Loucy (cell line): ENCODE results near the gene FGFBP1.

ENCODE experiments used
- H2AFZ ChIP-seq: fragments of 200-600 bp; sonication (generic); 2 replicates; pipeline ENCODE4 v1.6.0; 2016; ENCODE audit warnings: antibody characterized with exemption, mild to moderate bottlenecking, low read length, moderate library complexity
- H3F3A ChIP-seq: fragments of 200-600 bp; 2 replicates; pipeline ENCODE4 v1.6.0; 2016; ENCODE audit warnings: antibody characterized with exemption, low read depth, mild to moderate bottlenecking
- H3K27me3 ChIP-seq: fragments of 200-600 bp; sonication (generic); 2 replicates; pipeline ENCODE4 v1.6.1; 2014; ENCODE audit warnings: low read length, mild to moderate bottlenecking; ENCODE audit not compliant: insufficient read depth, poor library complexity, severe bottlenecking
- H3K36me3 ChIP-seq: fragments of 200-600 bp; sonication (generic); 2 replicates; pipeline ENCODE4 v1.6.1; 2016; ENCODE audit warnings: low read length; ENCODE audit not compliant: insufficient read depth
- H3K4me1 ChIP-seq: fragments of 200-600 bp; sonication (generic); 2 replicates; pipeline ENCODE4 v1.5.1; 2014; ENCODE audit warnings: low read length, mild to moderate bottlenecking; ENCODE audit not compliant: insufficient read depth, poor library complexity, severe bottlenecking
- H3K4me2 ChIP-seq: fragments of 200-600 bp; sonication (generic); 2 replicates; pipeline ENCODE4 v1.6.0; 2014; ENCODE audit warnings: antibody characterized with exemption, low read length, low read depth, mild to moderate bottlenecking; ENCODE audit not compliant: poor library complexity, severe bottlenecking
- H3K4me3 ChIP-seq: fragments of 200-600 bp; sonication (generic); 2 replicates; pipeline ENCODE4 v1.5.1; 2014; ENCODE audit warnings: low read length, mild to moderate bottlenecking, mixed read lengths; ENCODE audit not compliant: poor library complexity, severe bottlenecking
- H3K79me2 ChIP-seq: fragments of 200-600 bp; sonication (generic); 2 replicates; pipeline ENCODE4 v1.6.1; 2014; ENCODE audit warnings: low read length; ENCODE audit not compliant: insufficient read depth
- H3K9ac ChIP-seq: fragments of 200-600 bp; sonication (generic); 2 replicates; pipeline ENCODE4 v1.6.0; 2014; ENCODE audit warnings: mild to moderate bottlenecking, low read depth, low read length, moderate library complexity; ENCODE audit not compliant: poor library complexity, severe bottlenecking
- H3K9me2 ChIP-seq: fragments of 200-600 bp; sonication (generic); replicated peaks from 2 replicates; pipeline ENCODE4 v1.6.1; 2016; ENCODE audit warnings: low read depth, low read length, mixed read lengths
- H3K9me3 ChIP-seq: fragments of 200-600 bp; sonication (generic); 2 replicates; pipeline ENCODE4 v1.6.1; 2014; ENCODE audit warnings: mild to moderate bottlenecking, antibody characterized with exemption, low read length, low read depth; ENCODE audit not compliant: insufficient read depth
- H4K20me1 ChIP-seq: fragments of 200-600 bp; sonication (generic); 2 replicates; pipeline ENCODE4 v1.6.0; 2014; ENCODE audit warnings: antibody characterized with exemption, low read length, mild to moderate bottlenecking; ENCODE audit not compliant: insufficient read depth, poor library complexity, severe bottlenecking
- EZH2phosphoT487 ChIP-seq: fragments of 200-600 bp; IDR thresholded peaks from 2 replicates; pipeline ENCODE4 v1.6.1; 2018; ENCODE audit warnings: antibody characterized with exemption, mild to moderate bottlenecking, moderate library complexity, borderline replicate concordance
- TF ChIP-seq, protein P1 (sequence below): fragments of 200-600 bp; sonication (generic); conservative IDR thresholded peaks from 2 replicates; pipeline ENCODE4 v1.5.1; 2014; ENCODE audit warnings: mild to moderate bottlenecking, antibody characterized with exemption, low read length

FGFBP1 gene

DNA sequence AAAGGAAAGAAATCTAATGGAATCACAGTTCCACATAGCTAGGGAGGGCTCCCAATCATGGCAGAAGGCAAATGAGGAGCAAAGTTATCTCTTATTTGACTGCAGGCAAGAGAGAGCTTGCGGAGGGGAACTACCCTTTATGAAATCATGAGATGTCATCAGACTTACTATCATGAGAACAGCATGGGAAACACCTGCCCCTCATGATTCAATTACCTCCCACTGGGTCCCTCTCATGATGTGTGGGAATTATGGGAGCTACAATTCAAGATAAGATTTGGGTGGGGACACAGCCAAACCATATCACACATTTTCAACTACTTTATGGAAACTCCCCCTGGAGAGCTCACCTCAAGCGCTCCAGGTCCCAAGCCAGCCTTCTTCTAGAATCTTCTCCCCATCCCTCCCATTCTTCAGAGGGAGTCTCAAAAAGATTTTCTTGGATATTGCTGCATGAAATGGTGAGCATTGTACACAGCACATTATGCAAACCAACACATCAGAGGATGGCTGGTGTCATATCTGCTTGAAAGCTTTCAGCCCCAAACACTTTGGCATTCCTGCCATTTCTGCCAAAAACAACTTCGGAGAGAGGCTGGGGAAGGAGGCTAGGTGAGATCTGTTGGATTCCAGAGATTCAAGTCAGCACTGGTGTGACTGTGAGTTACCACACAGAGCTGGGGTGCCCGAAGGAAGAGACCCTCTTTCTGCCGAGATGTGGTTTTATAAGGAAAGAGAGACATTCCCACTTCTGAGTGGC lies 6.9 kb downstream of the FGFBP1 start:
- no peaks in the 10 kb centered on the region for H3K79me2 ChIP-seq
- H2AFZ ChIP-seq = no peak overlapping the region
- TF ChIP-seq EZH2phosphoT487 = no peak
- TF ChIP-seq, protein P1, sequence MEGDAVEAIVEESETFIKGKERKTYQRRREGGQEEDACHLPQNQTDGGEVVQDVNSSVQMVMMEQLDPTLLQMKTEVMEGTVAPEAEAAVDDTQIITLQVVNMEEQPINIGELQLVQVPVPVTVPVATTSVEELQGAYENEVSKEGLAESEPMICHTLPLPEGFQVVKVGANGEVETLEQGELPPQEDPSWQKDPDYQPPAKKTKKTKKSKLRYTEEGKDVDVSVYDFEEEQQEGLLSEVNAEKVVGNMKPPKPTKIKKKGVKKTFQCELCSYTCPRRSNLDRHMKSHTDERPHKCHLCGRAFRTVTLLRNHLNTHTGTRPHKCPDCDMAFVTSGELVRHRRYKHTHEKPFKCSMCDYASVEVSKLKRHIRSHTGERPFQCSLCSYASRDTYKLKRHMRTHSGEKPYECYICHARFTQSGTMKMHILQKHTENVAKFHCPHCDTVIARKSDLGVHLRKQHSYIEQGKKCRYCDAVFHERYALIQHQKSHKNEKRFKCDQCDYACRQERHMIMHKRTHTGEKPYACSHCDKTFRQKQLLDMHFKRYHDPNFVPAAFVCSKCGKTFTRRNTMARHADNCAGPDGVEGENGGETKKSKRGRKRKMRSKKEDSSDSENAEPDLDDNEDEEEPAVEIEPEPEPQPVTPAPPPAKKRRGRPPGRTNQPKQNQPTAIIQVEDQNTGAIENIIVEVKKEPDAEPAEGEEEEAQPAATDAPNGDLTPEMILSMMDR = no peak
- H3K9me2 ChIP-seq = no peaks in the 10 kb centered on the region
- no peaks in the 10 kb centered on the region for H3K36me3 ChIP-seq
- H3K9me3 ChIP-seq = no peaks in the 10 kb centered on the region
- no peaks in the 10 kb centered on the region for H3F3A ChIP-seq
- H3K4me2 ChIP-seq = no peak overlapping the region
- H3K4me1 ChIP-seq = no peaks in the 10 kb centered on the region
- no peaks in the 10 kb centered on the region for H3K27me3 ChIP-seq
- H3K4me3 ChIP-seq = no peak overlapping the region
- no peak overlapping the region for H3K9ac ChIP-seq
- H4K20me1 ChIP-seq = no peaks in the 10 kb centered on the region

DNA sequence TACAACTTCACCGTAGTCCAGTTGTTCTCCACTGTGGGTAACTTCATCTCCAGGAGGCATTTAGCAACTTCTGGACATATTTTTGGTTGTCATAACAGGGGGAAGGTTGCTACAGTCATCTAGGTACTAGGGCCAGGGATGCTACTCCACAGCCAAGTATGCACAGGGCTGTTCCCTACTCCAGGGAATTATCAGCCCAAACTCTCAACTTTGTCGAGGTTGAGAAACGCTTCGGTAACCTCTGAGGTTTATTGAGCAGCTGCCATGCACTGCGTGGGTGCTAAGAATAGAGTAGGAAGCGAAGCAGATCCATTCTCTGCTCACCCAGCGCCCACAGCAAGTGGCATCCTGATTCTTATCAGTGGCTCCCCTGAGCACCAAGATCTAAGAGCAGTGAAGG lies 8.2 kb downstream of the FGFBP1 start:
- Histone ChIP-seq H3K36me3 (no peaks in the 10 kb centered on the region), H3K4me3 (no peak overlapping the region), H3K4me2 (no peak overlapping the region), H3K27me3 (no peaks in the 10 kb centered on the region), H3F3A (no peaks in the 10 kb centered on the region), H3K4me1 (no peaks in the 10 kb centered on the region), H3K79me2 (no peaks in the 10 kb centered on the region), H3K9me2 (no peaks in the 10 kb centered on the region), H2AFZ (no peak overlapping the region), H3K9ac (no peak overlapping the region), H3K9me3 (no peaks in the 10 kb centered on the region), H4K20me1 (no peaks in the 10 kb centered on the region)
- TF ChIP-seq EZH2phosphoT487 = no peak
- TF ChIP-seq, protein P1 = no peak

DNA sequence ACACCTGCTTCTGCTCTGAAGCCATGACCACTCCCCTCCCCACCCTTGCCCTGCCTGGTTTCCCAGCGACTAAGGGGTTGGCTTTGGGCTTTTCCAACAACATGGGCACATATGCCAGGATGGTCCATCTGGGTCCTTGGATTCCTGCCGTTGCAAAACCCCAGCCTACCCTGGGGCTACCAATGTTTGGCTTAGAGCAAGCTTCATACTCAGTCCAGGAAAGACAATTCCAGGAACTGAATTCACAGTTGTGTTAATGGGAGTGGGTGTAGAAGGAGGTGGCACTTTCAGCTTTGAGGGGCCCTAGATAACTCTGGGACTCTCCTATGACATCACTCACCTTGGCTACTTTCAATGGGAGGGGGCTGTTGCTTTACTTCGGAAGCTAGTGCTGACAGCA lies 9.0 kb downstream of the FGFBP1 start:
- H3K9ac ChIP-seq = no peak overlapping the region
- TF ChIP-seq, protein P1 = no peak
- no peak for TF ChIP-seq EZH2phosphoT487
- no peaks in the 10 kb centered on the region for H3K9me2 ChIP-seq
- H3K4me1 ChIP-seq = no peaks in the 10 kb centered on the region
- no peaks in the 10 kb centered on the region for H4K20me1 ChIP-seq
- no peaks in the 10 kb centered on the region for H3K27me3 ChIP-seq
- H3K4me2 ChIP-seq = no peak overlapping the region
- no peaks in the 10 kb centered on the region for H3K79me2 ChIP-seq
- H3K4me3 ChIP-seq = no peak overlapping the region
- no peak overlapping the region for H2AFZ ChIP-seq
- no peaks in the 10 kb centered on the region for H3F3A ChIP-seq
- H3K36me3 ChIP-seq = no peaks in the 10 kb centered on the region
- H3K9me3 ChIP-seq = no peaks in the 10 kb centered on the region
